Head of caudate nucleus (tissue), 42 donors: Measurements from ENCODE around the gene DHX8.

ENCODE experiments used
- DNase-seq, 42 donors: peaks; one replicate each; pipeline versions ENCODE4 v3.0.0 to v3.0.0-alpha.2; 2020 to 2021; ENCODE audit warnings: mixed read lengths in 7 of 42
- intact Hi-C: fragments of 100-400 bp; cut with DNase I; formaldehyde crosslinking; loops from one replicate; pipeline ENCODE4 v1.15.0; 2022

The DHX8 gene

GRCh38 chr17:43562679-43563599, 79.2 kb downstream of the DHX8 start:
- intact Hi-C loops = no loop called here
- no peak for DNase-seq

- intact Hi-C loops = no loop called here
- no peak for DNase-seq
These were observed 80.1 kb downstream of the DHX8 start for GRCh38 chr17:43563600-43564594.

- intact Hi-C loops = no loop called here
- no peak for DNase-seq
These were observed 84.8 kb downstream of the DHX8 start for GRCh38 chr17:43568506-43569082.

- peak in 39 of 42 donors; percentile 8 to 84 (median 47) for DNase-seq
- intact Hi-C loops = no loop called here
These were observed 86.7 kb downstream of the DHX8 start for GRCh38 chr17:43570518-43570928.

- DNase-seq = no peak
- intact Hi-C loops = no loop called here
These were observed 88.7 kb downstream of the DHX8 start for GRCh38 chr17:43572368-43572980.

- no peak for DNase-seq
- intact Hi-C loops = no loop called here
These were observed 90.0 kb downstream of the DHX8 start for GRCh38 chr17:43573579-43574321.

GRCh38 chr17:43574348-43574747, 90.6 kb downstream of the DHX8 start:
- intact Hi-C loops = no loop called here
- DNase-seq = no peak

GRCh38 chr17:43574896-43575525, 91.2 kb downstream of the DHX8 start:
- intact Hi-C loops = no loop called here
- no peak for DNase-seq
